Choroid plexus epithelial cell (primary cell): Measurements from ENCODE around the gene LAGE3.

Experiments used
- DNase-seq: peaks from one replicate; pipeline ENCODE4 v3.0.0-alpha.2; 2010; ENCODE audit warnings: low read depth
- H3K4me3 ChIP-seq: 2 replicates; pipeline ENCODE4 v1.5.1; 2011; ENCODE audit warnings: low read depth, mild to moderate bottlenecking, control low read depth, low read length, moderate library complexity
- CTCF ChIP-seq: conservative IDR thresholded peaks from 2 replicates; pipeline ENCODE4 v1.5.1; 2011; ENCODE audit warnings: low read depth, mild to moderate bottlenecking, control low read depth, inconsistent platforms, low read length, moderate library complexity

The LAGE3 gene

GRCh38 chrX:154487518-154488290 is 8.6 kb upstream of the LAGE3 start:
- DNase-seq = no peak
- no peak for TF ChIP-seq CTCF
- H3K4me3 ChIP-seq = no peak overlapping the region

- H3K4me3 ChIP-seq = peak within 1 kb of the TSS; percentile 61
- TF ChIP-seq CTCF = no peak
- peak; percentile 38 for DNase-seq
These were observed 7.5 kb upstream of the LAGE3 start, which contains the start of gene UBL4A for GRCh38 chrX:154486396-154487207. Gene UBL4A, minus strand, starts transcription at chrX:154486615. Its CDS starts 31 bp downstream, at chrX:154486584.

GRCh38 chrX:154486052-154486395 is 6.9 kb upstream of the LAGE3 start:
- TF ChIP-seq CTCF = no peak
- peak overlapping the region; percentile 61 for H3K4me3 ChIP-seq
- DNase-seq = no peak

GRCh38 chrX:154485150-154486051 is 6.3 kb upstream of the LAGE3 start:
- peak overlapping the region; percentile 61 for H3K4me3 ChIP-seq
- TF ChIP-seq CTCF = no peak
- DNase-seq = no peak

- TF ChIP-seq CTCF = no peak
- no peak for DNase-seq
- no peak overlapping the region for H3K4me3 ChIP-seq
These were observed 5.4 kb upstream of the LAGE3 start for GRCh38 chrX:154484255-154485149.

GRCh38 chrX:154483325-154483724 is 4.2 kb upstream of the LAGE3 start:
- TF ChIP-seq CTCF = no peak
- no peak overlapping the region for H3K4me3 ChIP-seq
- DNase-seq = no peak
